Measurements from ENCODE around the gene SLC45A3. TPM values are rescaled to one million over a fixed set of nuclear protein-coding genes. Genes with fewer than 3 reads are reported as not detected.

The SLC45A3 gene
- total RNA-seq, 1 donor from 2014 or later: 9.3 TPM

DNA sequence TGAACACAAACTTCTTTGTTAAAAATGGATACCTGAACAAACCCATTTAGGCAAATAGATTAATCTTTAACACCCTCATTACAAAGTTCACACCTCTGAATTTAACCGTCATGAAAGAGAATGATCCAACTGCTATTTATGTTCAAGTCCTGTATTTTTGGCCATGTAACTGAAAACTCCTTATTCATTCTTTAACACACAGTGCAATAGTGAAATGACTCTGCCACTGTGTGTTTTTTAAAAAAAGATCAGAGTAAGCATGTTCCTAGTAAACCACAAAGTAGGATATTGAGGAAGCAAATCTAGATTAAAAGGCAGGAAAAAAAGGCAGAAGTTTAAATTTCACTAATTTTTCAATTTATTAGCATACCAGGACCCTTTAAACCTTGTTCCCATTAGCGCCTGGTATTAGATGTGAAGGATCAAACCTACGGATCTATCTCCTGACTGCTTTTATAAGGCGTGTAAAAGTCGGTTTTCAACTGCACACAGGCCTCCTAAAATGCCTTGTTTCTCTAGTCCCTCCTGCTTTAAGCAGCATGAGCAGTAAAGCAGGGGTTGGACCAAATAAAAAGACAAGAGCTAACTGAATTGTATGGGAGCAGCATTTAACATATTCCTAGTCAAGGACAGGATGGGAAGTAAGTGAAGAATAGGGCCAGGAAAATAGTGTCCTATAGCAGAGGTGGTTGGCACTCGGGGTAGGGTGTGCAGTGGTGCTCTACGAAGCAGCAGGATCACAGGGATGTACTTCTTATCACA is 36.2 kb upstream of the SLC45A3 start:
- TF ChIP-seq, protein P1, sequence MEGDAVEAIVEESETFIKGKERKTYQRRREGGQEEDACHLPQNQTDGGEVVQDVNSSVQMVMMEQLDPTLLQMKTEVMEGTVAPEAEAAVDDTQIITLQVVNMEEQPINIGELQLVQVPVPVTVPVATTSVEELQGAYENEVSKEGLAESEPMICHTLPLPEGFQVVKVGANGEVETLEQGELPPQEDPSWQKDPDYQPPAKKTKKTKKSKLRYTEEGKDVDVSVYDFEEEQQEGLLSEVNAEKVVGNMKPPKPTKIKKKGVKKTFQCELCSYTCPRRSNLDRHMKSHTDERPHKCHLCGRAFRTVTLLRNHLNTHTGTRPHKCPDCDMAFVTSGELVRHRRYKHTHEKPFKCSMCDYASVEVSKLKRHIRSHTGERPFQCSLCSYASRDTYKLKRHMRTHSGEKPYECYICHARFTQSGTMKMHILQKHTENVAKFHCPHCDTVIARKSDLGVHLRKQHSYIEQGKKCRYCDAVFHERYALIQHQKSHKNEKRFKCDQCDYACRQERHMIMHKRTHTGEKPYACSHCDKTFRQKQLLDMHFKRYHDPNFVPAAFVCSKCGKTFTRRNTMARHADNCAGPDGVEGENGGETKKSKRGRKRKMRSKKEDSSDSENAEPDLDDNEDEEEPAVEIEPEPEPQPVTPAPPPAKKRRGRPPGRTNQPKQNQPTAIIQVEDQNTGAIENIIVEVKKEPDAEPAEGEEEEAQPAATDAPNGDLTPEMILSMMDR (IDR thresholded peaks at IDR 0.05; ENCODE audit: insufficient read depth, low read length, poor library complexity, severe bottlenecking): no peak
- Histone ChIP-seq H3K4me3 (ENCODE audit: low read depth, low read length) (no peak overlapping the region), H3K36me3 (ENCODE audit: control insufficient read depth, insufficient read depth, low read length) (peaks cover 2% of the 10 kb centered on the region), H3K27me3 (ENCODE audit: control insufficient read depth, insufficient read depth, low read length) (no peaks in the 10 kb centered on the region)
- DNase-seq (ENCODE audit: low read depth): no peak

DNA sequence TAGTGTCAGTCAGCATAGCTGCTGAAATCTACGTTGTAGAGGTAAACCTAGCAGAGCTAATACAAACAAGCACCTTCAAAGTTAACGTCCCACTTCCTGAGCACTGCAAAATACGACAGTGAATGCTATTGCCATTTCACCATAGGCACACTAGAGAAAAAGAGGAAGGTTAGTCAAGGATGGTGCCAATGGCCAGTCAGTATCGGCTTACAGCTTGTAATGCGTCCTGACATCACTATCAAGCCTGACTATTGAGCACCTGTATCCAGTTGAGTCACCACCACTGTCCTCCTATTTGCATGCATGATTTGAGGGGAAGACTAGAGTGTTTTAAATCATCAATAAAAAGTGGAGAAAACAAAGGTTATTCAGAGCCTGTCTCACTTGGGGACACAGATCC is 35.3 kb upstream of the SLC45A3 start:
- peaks cover 2% of the 10 kb centered on the region for H3K36me3 ChIP-seq (ENCODE audit: control insufficient read depth, insufficient read depth, low read length)
- no peaks in the 10 kb centered on the region for H3K27me3 ChIP-seq (ENCODE audit: control insufficient read depth, insufficient read depth, low read length)
- DNase-seq (ENCODE audit: low read depth): no peak
- no peak overlapping the region for H3K4me3 ChIP-seq (ENCODE audit: low read depth, low read length)
- TF ChIP-seq, protein P1 (IDR thresholded peaks at IDR 0.05; ENCODE audit: insufficient read depth, low read length, poor library complexity, severe bottlenecking): no peak

DNA sequence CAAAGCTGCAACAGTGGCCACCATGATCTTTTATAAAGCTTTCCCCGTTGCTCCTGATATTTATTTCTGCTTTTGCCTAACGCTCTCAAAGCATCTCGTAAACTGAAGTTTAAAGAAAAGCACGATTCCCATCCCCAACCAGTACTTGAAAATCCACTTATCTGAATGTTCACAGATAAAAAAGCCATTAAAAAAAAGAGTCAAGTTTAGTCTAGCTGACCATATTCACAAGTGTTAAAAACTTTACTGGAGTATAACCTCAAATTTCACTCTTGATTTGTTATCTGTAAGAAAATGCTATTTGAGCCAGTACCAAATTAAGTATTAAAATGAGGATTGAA is 34.6 kb upstream of the SLC45A3 start:
- H3K27me3 ChIP-seq (ENCODE audit: control insufficient read depth, insufficient read depth, low read length): no peaks in the 10 kb centered on the region
- TF ChIP-seq, protein P1 (IDR thresholded peaks at IDR 0.05; ENCODE audit: insufficient read depth, low read length, poor library complexity, severe bottlenecking): no peak
- no peak overlapping the region for H3K4me3 ChIP-seq (ENCODE audit: low read depth, low read length)
- peaks cover 2% of the 10 kb centered on the region for H3K36me3 ChIP-seq (ENCODE audit: control insufficient read depth, insufficient read depth, low read length)
- DNase-seq (ENCODE audit: low read depth): no peak

DNA sequence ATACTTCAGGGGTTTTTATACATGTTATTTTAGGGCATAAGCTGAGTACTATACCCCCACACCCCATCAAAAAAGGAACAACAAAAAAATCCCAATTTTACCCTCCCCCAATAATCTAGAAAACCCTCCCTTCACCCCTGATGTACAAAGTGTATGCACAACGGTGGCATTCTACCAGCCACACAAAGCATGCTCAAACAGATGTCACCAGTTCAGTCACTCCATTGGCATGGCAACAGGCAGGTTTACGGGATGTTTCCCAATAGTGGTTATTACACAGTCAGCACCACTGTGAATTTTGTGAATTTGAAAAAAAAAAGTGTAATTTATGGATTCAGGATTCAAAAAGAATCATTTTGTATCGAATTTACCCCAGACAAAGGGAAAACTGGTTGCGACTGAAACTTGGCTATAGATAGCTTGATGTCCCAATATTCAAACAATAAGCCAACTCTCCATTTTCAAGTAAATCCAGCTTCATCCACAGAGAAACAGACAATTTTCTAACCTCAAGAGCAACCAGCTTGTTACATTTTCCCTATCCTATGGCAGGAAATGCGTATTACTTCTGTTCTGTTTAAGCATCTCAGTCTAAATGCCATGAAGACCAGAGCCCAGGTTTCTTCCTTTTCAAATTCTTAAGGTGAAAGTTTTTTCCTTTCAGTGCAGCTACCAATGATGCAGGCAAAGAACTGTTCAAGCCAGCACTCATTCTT is 34.0 kb upstream of the SLC45A3 start:
- Histone ChIP-seq H3K4me3 (ENCODE audit: low read depth, low read length) (no peak overlapping the region), H3K36me3 (ENCODE audit: control insufficient read depth, insufficient read depth, low read length) (peaks cover 2% of the 10 kb centered on the region), H3K27me3 (ENCODE audit: control insufficient read depth, insufficient read depth, low read length) (no peaks in the 10 kb centered on the region)
- TF ChIP-seq, protein P1 (IDR thresholded peaks at IDR 0.05; ENCODE audit: insufficient read depth, low read length, poor library complexity, severe bottlenecking): no peak
- no peak for DNase-seq (ENCODE audit: low read depth)

DNA sequence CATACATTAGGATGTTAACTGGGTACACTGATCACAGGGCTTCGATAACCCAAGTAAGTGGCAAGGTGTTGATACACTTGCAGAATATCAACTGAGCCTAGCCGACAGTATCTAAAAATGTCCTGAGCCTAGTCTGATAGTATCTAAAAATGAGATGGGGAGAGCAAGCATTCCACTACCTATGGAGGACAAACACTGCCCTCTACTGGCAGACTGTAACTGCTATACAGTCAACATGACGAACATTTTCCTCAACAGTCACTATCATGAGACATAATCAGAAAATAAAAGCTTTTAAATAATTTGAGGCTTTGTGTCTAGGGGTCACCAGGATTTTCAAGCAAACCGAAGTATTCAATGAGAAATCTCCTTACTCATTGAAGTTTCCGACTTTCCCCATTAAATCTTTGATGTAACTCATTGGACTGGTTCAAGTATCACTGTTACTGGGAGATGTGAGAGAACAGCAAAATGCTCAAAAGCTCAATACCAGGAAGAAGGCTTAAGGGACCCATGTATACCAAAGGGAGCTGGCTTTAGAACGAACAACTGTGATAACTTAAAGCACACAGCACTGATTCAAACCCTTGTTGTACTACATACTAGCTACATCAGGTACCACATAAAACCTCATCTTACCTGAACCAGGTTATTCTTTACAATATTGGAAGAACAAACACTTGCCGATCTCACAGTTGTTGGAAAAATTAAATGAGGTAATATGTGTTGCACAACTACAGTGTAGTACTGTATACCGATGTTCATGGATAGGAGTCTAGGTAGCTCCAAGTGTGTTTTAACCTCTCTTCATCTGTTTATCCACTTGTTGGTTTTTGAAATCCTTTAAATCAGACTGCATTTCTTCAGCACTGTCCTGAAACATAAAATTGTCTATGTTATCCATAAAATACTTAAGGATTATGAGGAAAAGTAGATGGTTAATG is 31.1 kb upstream of the SLC45A3 start:
- H3K27me3 ChIP-seq (ENCODE audit: control insufficient read depth, insufficient read depth, low read length): no peaks in the 10 kb centered on the region
- H3K36me3 ChIP-seq (ENCODE audit: control insufficient read depth, insufficient read depth, low read length): no peaks in the 10 kb centered on the region
- peak; percentile 34 for DNase-seq (ENCODE audit: low read depth)
- H3K4me3 ChIP-seq (ENCODE audit: low read depth, low read length): no peak overlapping the region
- TF ChIP-seq, protein P1 (IDR thresholded peaks at IDR 0.05; ENCODE audit: insufficient read depth, low read length, poor library complexity, severe bottlenecking): peak; percentile 82
